Esophagus muscularis mucosa (tissue), 3 donors: ENCODE data around the gene AP5S1.

Experiments
- CTCF ChIP-seq, 3 experiments: fragments of 200-600 bp in 2 of 3; fragments of 450-650 bp in 1 of 3; sonication (generic) in 2 of 3; IDR thresholded peaks; one replicate each; pipeline ENCODE4 v1.5.1; 2017 to 2019; ENCODE audit warnings: antibody characterized with exemption in 3 of 3, mild to moderate bottlenecking in 2 of 3, moderate library complexity in 1 of 3
- POLR2A ChIP-seq: fragments of 450-650 bp; IDR thresholded peaks from one replicate; pipeline ENCODE4 v1.6.1; 2017; ENCODE audit warnings: antibody characterized with exemption, moderate library complexity, mild to moderate bottlenecking, low read depth

- no peak for TF ChIP-seq CTCF (IDR thresholded peaks at IDR 0.05)
- TF ChIP-seq POLR2A: no peak
Measured at GRCh38 chr20:3866464-3866863, 46.1 kb downstream of the AP5S1 start.
